T-helper 2 cell treated with Interferon-gamma antibody and Interleukin-4, amounts not matched to agents 100 ng/mL and 5 ng/mL, for 36 hours (primary cell): ENCODE results near the gene SF3B1. TPM values are rescaled to one million over a fixed set of nuclear protein-coding genes. Genes with fewer than 3 reads are reported as not detected.
"Not testable (repeated sequence)": the region's sequence is repeated elsewhere in the genome, so short reads cannot be mapped to it uniquely, and the experiment has no call there.

Experiments
- intact Hi-C: fragments of 100-400 bp; cut with micrococcal nuclease; formaldehyde crosslinking; loops from one replicate; pipeline ENCODE4 v1.15.1; 2023
- total RNA-seq: library from RNA; stranded (reverse); gene quantifications from 2 replicates; pipeline ENCODE4 v1.2.3, GENCODE V29; 2022

SF3B1 gene, protein sequence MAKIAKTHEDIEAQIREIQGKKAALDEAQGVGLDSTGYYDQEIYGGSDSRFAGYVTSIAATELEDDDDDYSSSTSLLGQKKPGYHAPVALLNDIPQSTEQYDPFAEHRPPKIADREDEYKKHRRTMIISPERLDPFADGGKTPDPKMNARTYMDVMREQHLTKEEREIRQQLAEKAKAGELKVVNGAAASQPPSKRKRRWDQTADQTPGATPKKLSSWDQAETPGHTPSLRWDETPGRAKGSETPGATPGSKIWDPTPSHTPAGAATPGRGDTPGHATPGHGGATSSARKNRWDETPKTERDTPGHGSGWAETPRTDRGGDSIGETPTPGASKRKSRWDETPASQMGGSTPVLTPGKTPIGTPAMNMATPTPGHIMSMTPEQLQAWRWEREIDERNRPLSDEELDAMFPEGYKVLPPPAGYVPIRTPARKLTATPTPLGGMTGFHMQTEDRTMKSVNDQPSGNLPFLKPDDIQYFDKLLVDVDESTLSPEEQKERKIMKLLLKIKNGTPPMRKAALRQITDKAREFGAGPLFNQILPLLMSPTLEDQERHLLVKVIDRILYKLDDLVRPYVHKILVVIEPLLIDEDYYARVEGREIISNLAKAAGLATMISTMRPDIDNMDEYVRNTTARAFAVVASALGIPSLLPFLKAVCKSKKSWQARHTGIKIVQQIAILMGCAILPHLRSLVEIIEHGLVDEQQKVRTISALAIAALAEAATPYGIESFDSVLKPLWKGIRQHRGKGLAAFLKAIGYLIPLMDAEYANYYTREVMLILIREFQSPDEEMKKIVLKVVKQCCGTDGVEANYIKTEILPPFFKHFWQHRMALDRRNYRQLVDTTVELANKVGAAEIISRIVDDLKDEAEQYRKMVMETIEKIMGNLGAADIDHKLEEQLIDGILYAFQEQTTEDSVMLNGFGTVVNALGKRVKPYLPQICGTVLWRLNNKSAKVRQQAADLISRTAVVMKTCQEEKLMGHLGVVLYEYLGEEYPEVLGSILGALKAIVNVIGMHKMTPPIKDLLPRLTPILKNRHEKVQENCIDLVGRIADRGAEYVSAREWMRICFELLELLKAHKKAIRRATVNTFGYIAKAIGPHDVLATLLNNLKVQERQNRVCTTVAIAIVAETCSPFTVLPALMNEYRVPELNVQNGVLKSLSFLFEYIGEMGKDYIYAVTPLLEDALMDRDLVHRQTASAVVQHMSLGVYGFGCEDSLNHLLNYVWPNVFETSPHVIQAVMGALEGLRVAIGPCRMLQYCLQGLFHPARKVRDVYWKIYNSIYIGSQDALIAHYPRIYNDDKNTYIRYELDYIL
- 298 and 310 TPM in 2 replicates for total RNA-seq

DNA sequence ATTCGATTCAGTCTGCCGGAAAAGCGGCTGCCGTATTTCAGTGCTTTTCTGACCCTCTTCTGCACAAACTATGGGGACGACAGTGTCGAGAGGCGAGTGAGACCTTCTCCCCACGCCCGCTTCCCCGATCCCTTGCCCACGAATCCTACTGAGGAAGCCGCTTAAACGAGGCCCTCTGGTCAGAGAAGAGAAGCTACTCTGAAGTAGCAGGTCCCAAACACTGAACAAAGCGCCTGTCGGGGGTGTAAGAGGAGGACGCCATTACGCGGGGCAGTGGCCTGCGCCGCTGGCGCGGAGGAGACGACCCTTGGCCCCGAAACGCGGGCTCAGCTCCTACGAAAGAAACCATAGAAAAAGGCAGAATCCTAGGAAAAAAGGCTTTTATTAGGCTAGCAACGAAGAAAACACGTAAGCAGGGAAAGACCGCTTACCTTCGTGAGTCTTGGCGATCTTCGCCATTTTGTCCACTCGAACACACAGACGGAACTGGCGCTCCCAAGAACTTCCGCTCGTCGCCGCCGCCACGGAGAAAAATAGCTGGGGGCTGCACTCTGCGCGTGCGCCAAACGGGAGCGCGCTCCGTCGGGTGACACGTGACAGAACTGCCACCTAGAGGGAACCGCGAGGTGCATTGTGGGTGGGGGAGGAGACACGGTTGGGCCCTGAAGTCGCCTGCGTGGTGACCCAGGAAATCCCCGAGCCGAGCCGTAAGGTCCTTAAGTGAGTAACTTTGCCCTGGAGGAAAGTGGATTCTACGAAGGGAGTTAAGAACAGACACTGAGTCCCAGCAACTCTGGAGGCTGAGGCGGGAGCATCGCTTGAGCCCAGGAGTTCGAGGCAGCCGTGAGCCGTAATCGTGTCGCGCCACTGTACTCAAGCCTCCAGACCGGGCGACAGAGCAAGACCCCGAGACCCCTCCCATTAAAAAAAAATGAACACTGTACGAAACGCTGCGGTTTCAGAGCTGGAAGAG lies at the start of gene SF3B1:
SF3B1 (minus strand) TSS at position 488 of the 973 bp plus-strand sequence; CDS start at position 459, 29 bp downstream.
- intact Hi-C loops = loop anchor here (1.0 to 10.0 kb wide), 8 partner anchors 18 to 1270 kb away; partner anchors contain the start of genes COQ10B, HSPE1, MARS2 and PGAP1

DNA sequence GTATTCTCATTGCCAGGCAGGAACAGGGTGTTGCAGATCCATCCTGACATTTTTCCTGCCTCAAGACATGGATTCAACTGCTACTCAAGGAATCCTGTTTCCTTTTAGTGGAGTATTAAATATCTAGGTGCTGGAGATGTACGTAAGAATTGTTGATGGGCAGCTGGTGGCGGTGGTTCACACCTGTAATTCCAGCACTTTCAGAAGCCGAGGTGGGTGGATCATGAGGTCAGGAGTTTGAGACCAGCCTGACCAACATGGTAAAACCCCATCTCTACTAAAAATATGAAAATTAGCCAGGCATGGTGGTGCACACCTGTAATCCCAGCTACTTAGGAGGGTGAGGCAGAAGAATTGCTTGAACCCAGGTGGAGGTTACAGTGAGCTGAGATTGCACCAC lies 49.4 kb upstream of the SF3B1 start:
- intact Hi-C loops = not testable (repeated sequence)

DNA sequence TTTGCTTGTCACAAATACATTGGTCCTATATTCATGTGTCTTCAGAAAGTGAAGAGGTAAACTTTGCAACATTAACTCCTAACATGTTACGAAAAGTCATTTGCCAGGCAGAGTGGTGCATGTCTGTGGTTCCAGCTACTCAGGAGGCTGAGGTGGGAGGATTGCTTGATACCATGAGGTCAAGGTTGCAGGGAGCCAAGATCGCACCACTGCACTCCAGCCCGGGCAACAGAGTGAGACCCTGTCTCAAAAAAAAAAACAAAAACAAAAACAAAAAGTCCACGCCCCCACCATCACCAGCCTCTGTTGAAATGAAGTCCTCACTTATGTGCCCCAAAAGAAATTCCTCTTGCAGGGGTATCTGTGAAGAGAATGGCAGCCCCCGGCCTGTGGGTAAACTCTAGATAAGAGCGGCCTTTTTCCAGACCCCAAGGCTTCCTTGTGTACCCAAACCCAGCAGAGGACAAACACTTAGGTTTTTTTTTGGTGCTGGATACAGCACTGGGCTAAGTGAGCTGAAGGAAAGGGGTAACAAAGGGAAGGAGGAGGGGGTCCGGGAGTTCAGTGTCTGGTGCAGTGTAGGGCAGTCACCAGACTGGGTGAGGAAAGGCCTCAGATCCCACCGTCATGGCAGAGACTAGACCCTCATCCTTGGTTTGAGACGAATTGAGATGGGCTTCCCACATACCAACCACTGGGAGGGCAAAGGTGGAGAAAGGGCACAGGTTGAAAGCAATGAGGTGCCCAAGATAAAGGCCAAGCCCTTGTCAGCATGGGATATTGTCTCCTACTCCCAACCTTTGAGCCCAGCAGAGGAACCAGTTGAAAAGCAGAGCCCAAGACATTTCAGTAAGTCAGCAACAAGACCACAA lies 45.6 kb upstream of the SF3B1 start:
- intact Hi-C loops = no loop called here

DNA sequence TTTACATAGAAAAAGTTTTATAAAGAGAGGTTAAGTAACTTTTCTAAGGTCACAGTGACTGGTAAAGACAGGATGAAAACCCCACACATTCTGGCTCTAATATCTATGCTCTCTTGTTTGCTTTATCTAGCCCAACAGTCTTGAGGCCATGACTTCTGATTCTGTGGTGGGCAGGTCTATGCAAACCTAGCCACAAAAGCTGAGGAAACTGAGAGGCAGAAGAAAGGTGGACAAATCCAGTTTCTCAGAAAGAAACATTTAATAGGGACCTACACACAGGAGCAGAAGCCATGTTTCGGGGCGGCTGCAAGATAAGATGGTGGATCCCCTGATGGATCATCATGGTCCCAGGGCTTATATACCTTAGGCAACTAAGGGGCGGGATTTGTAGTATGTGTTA lies 43.0 kb upstream of the SF3B1 start:
- intact Hi-C loops = no loop called here

DNA sequence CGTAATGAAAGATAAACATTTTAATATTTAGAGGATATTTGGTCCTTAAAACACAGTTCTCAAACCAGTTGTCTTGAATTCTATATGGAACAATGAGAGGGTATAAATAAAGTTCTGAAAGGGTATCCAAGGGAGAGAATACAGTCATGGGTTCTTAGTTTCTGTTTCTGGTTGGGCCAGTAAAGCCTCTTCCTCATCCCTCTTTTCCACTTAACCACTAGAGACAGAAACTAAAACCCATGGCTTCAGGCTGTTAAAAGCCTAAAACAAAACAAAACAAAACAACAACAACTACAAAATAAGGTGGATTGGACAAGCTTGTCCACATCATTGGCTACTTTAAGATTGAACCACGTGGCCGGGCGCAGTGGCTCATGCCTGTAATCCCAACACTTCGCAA lies 37.3 kb upstream of the SF3B1 start:
- intact Hi-C loops = no loop called here

DNA sequence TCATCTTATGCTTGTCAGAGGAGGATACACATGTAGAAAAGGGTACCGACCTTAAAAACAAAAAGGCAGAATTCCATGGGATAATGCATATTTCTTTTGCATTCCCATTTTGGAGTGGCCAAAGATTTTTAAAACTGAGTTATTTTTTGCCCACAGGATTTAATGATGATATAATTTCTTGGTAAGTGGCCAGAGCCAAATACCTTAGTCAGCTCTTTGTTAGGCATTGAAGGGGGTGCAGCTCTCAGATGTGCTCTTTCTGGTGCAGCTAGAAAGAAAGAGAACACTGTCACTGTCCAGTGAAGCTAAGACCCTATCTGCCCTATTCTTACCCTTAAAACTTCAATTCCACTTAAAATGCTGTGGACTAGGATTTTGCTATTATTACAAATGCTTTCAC lies 29.3 kb upstream of the SF3B1 start:
- intact Hi-C loops = no loop called here

DNA sequence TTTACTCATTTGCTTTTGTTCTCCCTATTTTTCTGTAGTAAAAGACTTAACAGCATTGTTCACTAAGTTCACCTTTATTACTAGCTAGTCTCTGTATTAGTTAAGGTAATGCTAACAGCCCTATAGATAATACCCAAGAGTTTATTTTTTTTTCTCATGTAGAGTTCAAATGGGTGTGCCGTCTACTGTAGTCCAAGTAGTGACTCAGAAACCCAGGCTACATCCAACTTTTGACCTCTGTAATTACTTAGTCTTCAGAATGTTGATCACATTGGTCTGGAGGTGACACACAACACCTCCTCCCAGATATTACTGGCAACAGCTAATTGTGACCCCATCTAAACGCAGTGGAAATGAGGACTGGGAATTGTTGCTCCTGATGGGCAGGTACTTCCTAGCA lies 26.2 kb upstream of the SF3B1 start:
- intact Hi-C loops = no loop called here

DNA sequence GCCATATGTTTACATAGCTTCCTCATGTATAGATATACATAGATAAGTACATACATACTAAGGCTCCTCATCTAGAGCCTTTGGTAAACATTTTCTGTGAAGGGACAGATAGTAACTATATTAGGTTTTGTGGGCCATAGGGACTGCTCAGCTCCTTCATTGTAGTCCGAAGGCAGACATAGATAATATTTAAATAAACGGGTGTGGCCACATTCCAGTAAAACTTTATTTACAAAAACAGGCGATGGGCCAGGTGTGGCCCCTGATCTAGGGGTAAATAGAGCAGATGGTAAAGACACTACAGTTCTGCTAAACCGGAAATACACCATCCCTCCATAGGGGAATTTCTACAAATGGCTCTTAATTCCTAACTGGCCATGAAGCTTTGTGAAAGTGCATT lies 25.8 kb upstream of the SF3B1 start:
- intact Hi-C loops = no loop called here

DNA sequence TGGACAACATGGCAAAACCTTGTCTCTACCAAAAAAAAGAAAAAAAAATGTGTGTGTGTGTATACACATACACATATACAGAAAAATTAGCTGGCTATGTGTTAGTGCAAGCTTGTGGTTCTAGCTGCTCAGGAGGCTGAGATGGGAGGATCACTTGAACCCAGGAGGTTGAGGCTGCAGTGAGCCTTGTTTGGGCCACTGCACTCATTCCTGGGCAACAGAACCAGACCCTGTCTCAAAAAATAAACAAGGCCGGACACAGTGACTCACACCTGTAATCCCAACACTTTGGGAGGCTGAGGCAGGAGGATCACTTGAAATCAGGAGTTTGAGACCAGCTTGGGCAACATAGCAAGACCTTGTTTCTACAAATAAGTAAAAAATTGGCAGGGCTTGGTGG lies 20.6 kb upstream of the SF3B1 start:
- intact Hi-C loops = no loop called here

DNA sequence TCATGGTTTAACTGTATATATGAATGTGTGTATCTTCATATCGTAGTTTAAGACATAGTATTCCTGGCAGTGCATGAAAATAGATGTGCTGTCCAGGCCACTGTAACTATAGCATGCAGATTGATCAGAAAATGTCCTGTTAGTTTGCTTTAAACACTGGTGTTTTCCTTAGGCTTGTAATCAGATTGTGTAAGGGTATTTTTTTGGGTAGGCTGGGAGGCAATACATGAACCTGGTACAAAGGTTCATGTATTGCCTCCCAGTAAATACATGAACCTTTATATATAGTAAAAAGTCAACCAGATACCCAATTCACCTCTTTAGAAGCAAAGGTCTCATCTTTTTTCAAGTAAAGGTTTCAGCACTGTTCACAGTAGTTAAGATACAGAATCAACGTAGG lies 20.1 kb upstream of the SF3B1 start:
- intact Hi-C loops = loop anchor here (5.0 kb wide), 4 partner anchors 258 to 1798 kb away; partner anchors contain the start of genes CCDC150, SLC39A10 and STK17B

DNA sequence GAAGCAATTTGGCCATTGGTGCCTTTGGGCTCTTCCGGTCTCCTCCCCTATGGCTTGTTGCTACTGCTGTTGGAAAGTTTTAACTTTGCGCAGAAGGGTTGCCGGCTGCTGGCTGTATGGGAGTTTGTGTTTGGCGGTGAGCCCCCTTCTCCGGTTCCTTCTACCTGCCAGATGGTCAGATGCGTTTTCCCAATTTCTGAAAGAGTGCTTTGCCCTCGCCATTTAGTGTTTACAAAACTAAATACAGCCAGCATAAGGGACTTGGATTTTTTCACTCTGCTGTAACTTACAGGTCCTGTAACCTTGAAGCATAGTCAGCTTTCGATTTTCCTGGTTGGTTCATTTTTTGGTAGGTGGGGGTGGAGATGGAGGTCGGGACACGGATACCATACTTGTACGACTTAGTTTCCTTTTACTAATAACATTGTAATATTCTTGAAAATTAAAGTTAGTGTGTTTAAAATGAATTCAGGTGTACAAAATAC lies 19.1 kb upstream of the SF3B1 start:
- intact Hi-C loops = loop anchor here (1.0 to 5.0 kb wide), 8 partner anchors 19 to 1797 kb away; partner anchors contain the start of genes CCDC150, HSPE1, MARS2 and MOB4

DNA sequence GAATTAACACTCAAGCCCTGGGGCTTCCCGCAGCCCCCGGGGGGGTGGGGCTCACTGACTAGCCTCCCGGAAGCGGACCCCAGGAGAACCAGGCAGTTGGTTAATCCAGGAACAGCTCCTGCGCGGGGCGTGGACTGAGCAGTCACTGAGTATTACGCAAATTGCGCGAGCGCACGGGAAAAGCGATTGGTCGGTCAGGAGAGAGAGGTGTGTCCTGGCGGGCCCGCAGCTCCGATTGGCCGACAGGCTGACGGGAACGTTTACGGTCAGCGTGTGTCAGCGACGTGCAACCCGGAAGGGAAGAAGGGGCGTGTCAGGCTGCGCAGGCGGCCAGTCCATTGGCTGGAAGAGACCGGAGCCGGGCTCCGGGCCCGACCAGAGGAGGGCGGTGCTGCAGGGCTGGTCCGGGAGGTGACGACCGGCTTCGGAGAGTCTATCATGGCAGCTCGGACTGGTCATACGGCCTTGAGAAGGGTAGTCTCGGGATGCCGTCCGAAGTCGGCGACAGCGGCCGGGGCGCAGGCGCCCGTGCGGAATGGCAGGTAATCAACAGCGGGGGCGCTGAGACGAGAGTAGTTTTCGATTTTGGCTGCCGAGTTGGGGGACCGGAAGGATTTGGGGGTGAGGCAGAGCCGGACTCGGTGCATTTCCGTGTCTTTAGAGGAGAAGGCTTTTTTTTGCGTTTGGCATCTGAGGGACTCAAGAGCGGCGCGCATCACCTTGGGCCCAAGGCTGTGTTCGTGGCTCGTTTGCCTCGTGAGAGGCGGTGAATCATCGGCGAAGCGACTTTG lies 18.5 kb upstream of the SF3B1 start, which contains the start of gene COQ10B:
COQ10B (plus strand) TSS at position 430 of the 791 bp plus-strand sequence; CDS start at position 439, 9 bp downstream.
- intact Hi-C loops = loop anchor here (1.0 to 5.0 kb wide), 8 partner anchors 18 to 1796 kb away; partner anchors contain the start of genes CCDC150, HSPE1, MARS2 and MOB4

DNA sequence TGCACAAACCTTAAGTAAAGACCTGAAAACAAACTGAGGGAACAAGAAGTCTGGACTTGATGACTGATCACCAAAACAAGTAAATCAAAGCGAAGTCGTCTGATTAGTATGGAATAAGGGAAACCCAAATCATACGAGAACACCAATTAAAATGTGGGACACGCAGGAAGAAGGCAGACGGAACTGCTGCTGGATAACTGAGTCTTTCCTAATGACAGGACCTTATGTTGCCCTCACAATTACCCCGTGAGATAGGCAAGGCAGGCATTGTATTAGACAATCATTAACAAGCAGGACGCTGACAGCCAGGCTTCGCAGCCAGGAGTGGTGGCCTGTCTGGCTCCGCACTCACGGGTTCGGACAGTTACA lies 17.9 kb upstream of the SF3B1 start:
- intact Hi-C loops = loop anchor here (1.0 to 5.0 kb wide), 8 partner anchors 17 to 1795 kb away; partner anchors contain the start of genes CCDC150, HSPE1, MARS2 and MOB4

DNA sequence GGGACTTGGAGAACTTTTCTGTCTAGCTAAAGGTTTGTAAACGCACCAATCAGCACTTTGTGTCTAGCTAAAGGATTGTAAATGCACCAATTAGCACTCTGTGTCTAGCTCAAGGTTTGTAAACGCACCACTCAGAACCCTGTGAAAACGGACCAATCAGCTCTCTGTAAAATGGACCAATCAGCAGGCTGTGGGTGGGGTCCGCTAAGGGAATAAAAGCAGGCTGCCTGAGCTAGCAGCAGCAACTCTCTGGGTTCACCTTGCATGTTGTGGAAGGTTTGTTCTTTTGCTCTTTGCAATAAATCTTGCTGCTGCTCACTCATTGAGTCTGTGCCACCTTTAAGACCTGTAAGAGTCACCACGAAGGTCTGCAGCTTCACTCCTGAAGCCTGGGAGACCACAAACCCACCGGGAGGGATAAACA lies 16.1 kb upstream of the SF3B1 start:
- intact Hi-C loops = loop anchor here (5.0 kb wide), 4 partner anchors 254 to 1794 kb away; partner anchors contain the start of genes CCDC150, SLC39A10 and STK17B

DNA sequence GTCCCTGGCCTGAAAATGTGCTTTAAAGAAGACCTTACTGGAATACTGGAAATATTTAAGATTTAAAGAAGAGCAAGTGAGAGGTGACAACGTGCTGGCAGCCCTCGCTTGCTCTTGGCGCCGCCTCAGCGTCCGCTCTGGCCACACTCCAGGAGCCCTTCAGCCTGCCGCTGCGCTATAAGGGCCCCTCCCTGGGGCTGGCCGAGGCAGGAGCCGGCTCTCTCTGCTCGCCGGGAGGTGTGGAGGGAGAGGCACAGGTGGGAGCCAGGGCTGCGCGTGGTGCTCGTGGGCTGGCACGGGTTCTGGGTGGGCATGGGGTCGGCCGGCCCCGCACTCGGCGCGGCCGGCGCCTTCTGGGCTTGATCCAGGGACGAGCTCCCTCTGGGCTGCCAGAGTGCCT lies 15.6 kb upstream of the SF3B1 start:
- intact Hi-C loops = loop anchor here (5.0 kb wide), 4 partner anchors 253 to 1793 kb away; partner anchors contain the start of genes CCDC150, SLC39A10 and STK17B

DNA sequence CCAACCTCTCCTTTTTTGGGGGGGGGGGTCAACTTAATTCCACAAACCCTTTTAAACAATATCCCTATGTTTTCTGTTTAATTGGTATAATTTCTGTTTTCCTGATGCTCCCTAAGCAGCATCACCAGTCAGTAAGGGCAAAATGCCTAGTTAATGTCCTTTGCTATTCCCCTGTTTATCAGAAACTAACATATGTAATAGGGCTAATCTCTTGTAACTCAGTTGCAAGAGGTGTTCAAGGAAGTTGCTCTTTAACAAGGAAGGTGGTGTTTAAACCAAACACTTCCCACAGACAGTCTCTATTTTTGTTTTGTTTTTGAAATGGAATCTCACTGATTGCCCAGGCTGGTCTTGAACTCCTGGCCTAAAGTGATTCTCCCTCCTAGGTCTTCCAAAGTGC lies 12.0 kb upstream of the SF3B1 start:
- intact Hi-C loops = no loop called here

DNA sequence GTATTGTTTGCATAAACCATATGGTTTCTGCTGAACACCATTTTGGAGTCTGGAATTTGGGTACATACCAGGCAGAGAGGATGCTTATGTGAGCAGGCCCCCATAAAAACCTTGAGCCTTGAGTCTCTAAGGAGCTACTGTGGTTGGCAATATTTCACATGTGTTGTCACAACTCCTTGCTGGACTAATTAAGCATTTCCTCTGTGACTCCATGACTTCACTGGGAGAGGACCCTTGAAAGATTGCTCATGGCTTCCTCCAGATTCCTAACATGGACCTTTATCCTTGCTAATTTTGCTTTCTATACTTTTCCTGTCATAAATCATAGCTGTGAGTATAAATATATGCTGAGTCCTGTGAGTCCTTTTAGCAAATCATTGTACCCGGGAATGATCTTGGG lies 10.9 kb upstream of the SF3B1 start:
- intact Hi-C loops = no loop called here
